ENCODE data around the gene ATP8B1. TPM values are rescaled to one million over a fixed set of nuclear protein-coding genes. Genes with fewer than 3 reads are reported as not detected.

ATP8B1 gene
- total and polyA plus RNA-seq, 9 of the 15 experiments (the other 6 are each of a cell fraction or from before 2014, with no cell fraction given): 0.01 to 0.22 (median 0.03) TPM; not detected in 3

- DNase-seq (ENCODE audit: extremely low read depth in 1 of 4, low spot score in 3 of 4): no peak
- Histone ChIP-seq H4K20me1 (replicated peaks; ENCODE audit: control insufficient read depth, insufficient read depth, low read length) (no peaks in the 10 kb centered on the region), H3K27ac (ENCODE audit: extremely low read depth, low read depth, low read length) (no peak overlapping the region), H3K4me2 (ENCODE audit: insufficient read depth, low read length) (peak overlapping the region; percentile 43; the same call in 1 of the 2 replicates), H3K4me1 (replicated peaks in 1 of 2; ENCODE audit: control insufficient read depth in 2 of 2, insufficient read depth in 2 of 2, low read length in 2 of 2) (peaks cover 0 to 5% of the 10 kb centered on the region in 2 experiments; a peak in 3 of 5 replicates), H3K9me3 (replicated peaks; ENCODE audit: control insufficient read depth, insufficient read depth, low read depth, low read length) (no peaks in the 10 kb centered on the region), H3K27me3 (ENCODE audit: control insufficient read depth in 2 of 2, insufficient read depth in 2 of 2, low read length in 2 of 2) (no peaks in the 10 kb centered on the region), H3K36me3 (ENCODE audit: control insufficient read depth, insufficient read depth, low read length) (no peaks in the 10 kb centered on the region), H2AFZ (ENCODE audit: low read depth, low read length) (no peak overlapping the region), H3K4me3 (no peak overlapping the region), H3K79me2 (ENCODE audit: control insufficient read depth, insufficient read depth, low read length) (no peaks in the 10 kb centered on the region), H3K9ac (ENCODE audit: insufficient read depth in 1 of 2, low read depth in 2 of 2, low read length in 2 of 2) (no peak overlapping the region), H3K9me1 (ENCODE audit: control insufficient read depth, insufficient read depth, low read length) (no peaks in the 10 kb centered on the region)
- ChIA-PET CTCF (ENCODE audit: low intra/inter-chr PET ratio) (no interaction called here), POLR2A (interaction anchor here (0.5 to 1.9 kb wide), 2 partner anchors 9 to 22 kb away, joined by 3 to 4 read pairs; no protein-coding TSS in a partner anchor)
- no peak for ATAC-seq
- intact Hi-C loops (cut with micrococcal nuclease): no loop called here
- TF ChIP-seq GTF2A2 (tag; IDR thresholded peaks at IDR 0.05) (no peak), REST (IDR thresholded peaks at IDR 0.05; ENCODE audit: borderline replicate concordance) (no peak), REST (CRISPR knock-in tag; IDR thresholded peaks at IDR 0.05; ENCODE audit: low read depth) (no peak), MYBL2 (IDR thresholded peaks at IDR 0.05; ENCODE audit: low read depth) (no peak), MYBL2 (CRISPR knock-in tag; IDR thresholded peaks at IDR 0.05; ENCODE audit: borderline replicate concordance) (no peak), MYNN (IDR thresholded peaks at IDR 0.05) (0 out of 2 replicates have a peak, but pooled peaks have one; percentile 45), MYNN (CRISPR knock-in tag; IDR thresholded peaks at IDR 0.05) (no peak), CBX2 (IDR thresholded peaks at IDR 0.05; ENCODE audit: insufficient read depth, low read length, poor library complexity, severe bottlenecking) (no peak), HNRNPL (IDR thresholded peaks at IDR 0.05; ENCODE audit: low read depth, low read length) (no peak)
- no peak for FAIRE-seq
- BruUV-seq (replicated peaks): no TSS peak
- in situ Hi-C loops (cut with MboI): no loop called here
- WGBS (ENCODE audit: insufficient coverage, low coverage, missing lambda C conversion rate): 33% methylated on average over 7 of the region's 9 CpGs
Measured at GRCh38 chr18:57792631-57793301, 10.3 kb downstream of the ATP8B1 start.
